ENCODE results near the gene C16orf78.

- TF ChIP-seq CTCF (IDR thresholded peaks at IDR 0.05) (no peak), POLR2A (IDR thresholded peaks at IDR 0.05) (no peak)
Observed at GRCh38 chr16:49353680-49354079, 19.9 kb upstream of the C16orf78 start.

Data from heart left ventricle (tissue), 13 donors.